Peyer's patch (tissue), 4 donors: Measurements from ENCODE around the gene ITGAE. TPM values are rescaled to one million over a fixed set of nuclear protein-coding genes. Genes with fewer than 3 reads are reported as not detected.

ENCODE experiments used
- DNase-seq, 3 donors: peaks; one replicate each; pipeline ENCODE4 v3.0.0-alpha.2; 2017 to 2019
- H3K27ac ChIP-seq, 4 donors: fragments of 200-600 bp; sonication (generic); one replicate each; pipeline ENCODE4 v1.5.1; 2016 to 2019
- H3K27me3 ChIP-seq, 2 donors: fragments of 200-600 bp; sonication (generic); one replicate each; pipeline ENCODE4 v1.5.1; 2019
- H3K36me3 ChIP-seq, 3 donors: fragments of 200-600 bp; sonication (generic); one replicate each; pipeline ENCODE4 v1.5.1; 2016 to 2019
- H3K4me1 ChIP-seq, 4 donors: fragments of 200-600 bp; sonication (generic); one replicate each; pipeline ENCODE4 v1.5.1; 2016 to 2019
- H3K4me3 ChIP-seq, 4 donors: fragments of 200-600 bp; sonication (generic); 1 replicate in 3 of 4; 2 replicates in 1 of 4; pipeline ENCODE4 v1.5.1; 2016 to 2019; ENCODE audit warnings: mild to moderate bottlenecking in 1 of 4
- H3K9me3 ChIP-seq, 4 donors: fragments of 200-600 bp; sonication (generic); one replicate each; pipeline ENCODE4 v1.5.1; 2016 to 2019; ENCODE audit warnings: mild to moderate bottlenecking in 1 of 4
- POLR2A ChIP-seq, 2 donors: fragments of 450-650 bp; IDR thresholded peaks; one replicate each; pipeline ENCODE4 v1.5.1; 2017; ENCODE audit warnings: antibody characterized with exemption in 2 of 2, mild to moderate bottlenecking in 2 of 2, moderate library complexity in 2 of 2
- total RNA-seq, 4 donors: library from RNA; depleted of rRNA; stranded (reverse); fragments of >200 nt; gene quantifications; one replicate each; pipeline ENCODE4 v1.1.0, GENCODE V29; 2016
- TF ChIP-seq, protein P1 (sequence below), 6 experiments: fragments of 450-650 bp in 4 of 6; fragments of 200-600 bp in 2 of 6; sonication (generic) in 1 of 6; IDR thresholded peaks; one replicate each; pipeline ENCODE4 v1.5.1; 2017 to 2019; ENCODE audit warnings: antibody characterized with exemption in 6 of 6, mild to moderate bottlenecking in 3 of 6, moderate library complexity in 1 of 6

ITGAE gene
- total RNA-seq, 4 donors from 2014 or later, result 14.9 to 41.8 (median 31.5) TPM

DNA sequence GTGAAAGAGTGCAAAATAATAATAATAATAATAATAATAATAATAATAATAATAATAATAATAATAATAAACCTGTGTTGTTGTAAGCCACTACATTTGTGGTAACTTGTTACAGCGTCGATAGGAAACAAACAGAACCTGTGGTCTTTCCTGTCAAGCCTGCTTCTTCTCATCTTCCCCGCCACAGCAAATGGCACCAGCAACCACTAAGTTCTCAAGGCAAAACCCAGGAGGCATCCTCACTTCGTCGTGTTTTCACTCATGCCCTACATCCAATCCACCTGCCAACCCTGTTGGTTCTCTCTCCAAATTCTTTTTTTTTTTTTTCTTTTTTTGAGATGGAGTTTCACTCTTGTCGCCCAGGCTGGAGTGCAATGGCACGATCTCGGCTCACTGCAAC is 34.2 kb downstream of the ITGAE start:
- Histone ChIP-seq H3K4me1 (peaks cover 0 to 7% (median 2%) of the 10 kb centered on the region in 4 donors), H3K36me3 (no peaks in the 10 kb centered on the region), H3K27ac (peak overlapping the region in 1 of 4 donors; percentile 67), H3K9me3 (no peaks in the 10 kb centered on the region), H3K4me3 (no peak overlapping the region), H3K27me3 (no peaks in the 10 kb centered on the region)
- no peak for DNase-seq
- no peak for TF ChIP-seq POLR2A (IDR thresholded peaks at IDR 0.05)
- TF ChIP-seq, protein P1, sequence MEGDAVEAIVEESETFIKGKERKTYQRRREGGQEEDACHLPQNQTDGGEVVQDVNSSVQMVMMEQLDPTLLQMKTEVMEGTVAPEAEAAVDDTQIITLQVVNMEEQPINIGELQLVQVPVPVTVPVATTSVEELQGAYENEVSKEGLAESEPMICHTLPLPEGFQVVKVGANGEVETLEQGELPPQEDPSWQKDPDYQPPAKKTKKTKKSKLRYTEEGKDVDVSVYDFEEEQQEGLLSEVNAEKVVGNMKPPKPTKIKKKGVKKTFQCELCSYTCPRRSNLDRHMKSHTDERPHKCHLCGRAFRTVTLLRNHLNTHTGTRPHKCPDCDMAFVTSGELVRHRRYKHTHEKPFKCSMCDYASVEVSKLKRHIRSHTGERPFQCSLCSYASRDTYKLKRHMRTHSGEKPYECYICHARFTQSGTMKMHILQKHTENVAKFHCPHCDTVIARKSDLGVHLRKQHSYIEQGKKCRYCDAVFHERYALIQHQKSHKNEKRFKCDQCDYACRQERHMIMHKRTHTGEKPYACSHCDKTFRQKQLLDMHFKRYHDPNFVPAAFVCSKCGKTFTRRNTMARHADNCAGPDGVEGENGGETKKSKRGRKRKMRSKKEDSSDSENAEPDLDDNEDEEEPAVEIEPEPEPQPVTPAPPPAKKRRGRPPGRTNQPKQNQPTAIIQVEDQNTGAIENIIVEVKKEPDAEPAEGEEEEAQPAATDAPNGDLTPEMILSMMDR (IDR thresholded peaks at IDR 0.05), result no peak

DNA sequence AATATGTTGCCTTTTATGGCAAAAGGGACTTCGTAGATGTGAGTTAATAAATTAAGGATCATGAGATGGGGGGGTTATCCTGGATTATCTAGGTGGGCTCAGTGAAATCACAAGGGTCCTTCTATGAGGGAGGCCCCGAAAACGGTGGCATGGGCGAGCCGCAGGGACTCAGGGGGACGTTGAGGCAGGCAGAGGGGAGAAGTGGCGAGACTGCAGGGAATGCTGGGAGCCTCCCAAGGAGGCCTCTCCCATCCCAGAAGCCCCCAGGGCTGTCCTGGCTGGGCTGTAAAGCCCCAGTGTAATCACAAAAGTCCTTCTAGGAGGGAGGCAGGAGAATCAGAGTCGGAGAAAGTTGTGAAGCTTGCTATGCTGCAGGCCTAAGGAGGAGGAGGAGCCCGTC is 35.0 kb downstream of the ITGAE start:
- no peaks in the 10 kb centered on the region for H3K36me3 ChIP-seq
- H3K9me3 ChIP-seq, result no peaks in the 10 kb centered on the region
- no peak overlapping the region for H3K4me3 ChIP-seq
- no peak for DNase-seq
- H3K27ac ChIP-seq, result peak overlapping the region; percentile 47 to 67 (median 62)
- no peaks in the 10 kb centered on the region for H3K27me3 ChIP-seq
- TF ChIP-seq POLR2A (IDR thresholded peaks at IDR 0.05), result no peak
- TF ChIP-seq, protein P1 (IDR thresholded peaks at IDR 0.05), result no peak
- peaks cover 0 to 7% (median 2%) of the 10 kb centered on the region in 4 donors for H3K4me1 ChIP-seq

DNA sequence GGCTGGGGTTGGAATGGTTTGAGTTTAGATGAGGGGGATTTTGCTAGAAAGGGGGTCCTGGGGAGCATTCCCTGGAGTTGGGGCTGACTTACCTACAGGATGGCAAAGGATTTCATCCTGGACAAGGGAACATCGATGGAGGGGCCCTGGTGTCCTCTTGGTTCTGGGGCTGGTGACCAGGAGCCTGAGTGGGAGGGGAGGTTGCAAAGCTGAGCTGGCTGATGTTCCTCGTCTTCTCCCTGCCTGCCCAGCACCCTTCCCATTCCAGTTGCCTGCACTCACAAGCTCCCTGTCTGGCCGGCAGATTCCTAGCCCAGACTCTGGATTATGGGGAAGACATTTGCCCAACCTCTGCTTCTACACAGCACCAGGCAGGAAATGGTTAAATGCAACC is 37.2 kb downstream of the ITGAE start:
- Histone ChIP-seq H3K4me3 (peak overlapping the region in 2 of 4 donors; percentile 4 to 14), H3K9me3 (no peaks in the 10 kb centered on the region), H3K4me1 (peaks cover 0 to 4% (median 0%) of the 10 kb centered on the region in 4 donors), H3K27me3 (no peaks in the 10 kb centered on the region), H3K27ac (peak overlapping the region; percentile 49 to 77 (median 56)), H3K36me3 (no peaks in the 10 kb centered on the region)
- no peak for DNase-seq
- TF ChIP-seq, protein P1 (IDR thresholded peaks at IDR 0.05), result no peak
- no peak for TF ChIP-seq POLR2A (IDR thresholded peaks at IDR 0.05)

DNA sequence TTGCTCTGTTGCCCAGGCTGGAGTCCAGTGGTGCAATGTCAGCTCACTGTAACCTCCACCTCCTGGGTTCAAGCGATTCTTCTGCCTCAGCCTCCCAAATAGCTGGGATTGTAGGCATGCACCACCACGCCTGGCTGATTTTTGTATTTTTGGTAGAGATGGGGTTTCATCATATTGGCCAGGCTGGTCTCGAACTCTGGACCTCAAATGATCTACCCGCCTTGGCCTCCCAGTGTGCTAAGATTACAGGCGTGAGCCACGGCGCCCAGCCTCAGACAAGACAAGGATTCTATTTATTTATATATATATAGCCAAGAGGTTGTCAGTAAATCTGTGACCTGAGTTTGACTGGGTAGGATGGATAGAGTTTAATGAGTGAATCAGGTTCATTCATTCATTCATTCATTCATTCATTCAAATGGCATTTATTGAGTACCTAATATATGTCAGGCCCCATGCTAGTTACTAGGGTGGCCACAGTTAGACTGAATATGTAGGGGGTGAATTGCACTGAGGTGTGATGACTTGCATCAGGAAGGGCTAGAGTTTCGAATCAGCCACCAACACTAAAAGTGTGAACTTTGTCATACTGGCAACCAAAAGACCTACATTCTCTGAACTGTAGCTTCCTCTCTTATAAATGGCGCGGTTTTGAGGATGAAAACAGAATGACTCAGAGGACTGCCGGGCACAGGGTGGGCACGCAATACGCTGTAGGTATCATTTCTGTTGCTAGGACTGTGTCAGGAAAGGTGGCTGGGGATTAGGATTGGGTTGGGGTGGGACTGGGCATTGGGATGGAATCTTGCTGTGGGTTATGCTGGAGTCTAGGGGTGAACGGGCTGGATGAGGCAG is 37.8 kb downstream of the ITGAE start:
- no peaks in the 10 kb centered on the region for H3K9me3 ChIP-seq
- peaks cover 0 to 4% (median 0%) of the 10 kb centered on the region in 4 donors for H3K4me1 ChIP-seq
- no peak for DNase-seq
- TF ChIP-seq, protein P1 (IDR thresholded peaks at IDR 0.05), result no peak
- TF ChIP-seq POLR2A (IDR thresholded peaks at IDR 0.05), result no peak
- H3K27ac ChIP-seq, result peak overlapping the region; percentile 49 to 77 (median 56)
- H3K27me3 ChIP-seq, result no peaks in the 10 kb centered on the region
- no peaks in the 10 kb centered on the region for H3K36me3 ChIP-seq
- peak overlapping the region in 2 of 4 donors; percentile 4 to 14 for H3K4me3 ChIP-seq

DNA sequence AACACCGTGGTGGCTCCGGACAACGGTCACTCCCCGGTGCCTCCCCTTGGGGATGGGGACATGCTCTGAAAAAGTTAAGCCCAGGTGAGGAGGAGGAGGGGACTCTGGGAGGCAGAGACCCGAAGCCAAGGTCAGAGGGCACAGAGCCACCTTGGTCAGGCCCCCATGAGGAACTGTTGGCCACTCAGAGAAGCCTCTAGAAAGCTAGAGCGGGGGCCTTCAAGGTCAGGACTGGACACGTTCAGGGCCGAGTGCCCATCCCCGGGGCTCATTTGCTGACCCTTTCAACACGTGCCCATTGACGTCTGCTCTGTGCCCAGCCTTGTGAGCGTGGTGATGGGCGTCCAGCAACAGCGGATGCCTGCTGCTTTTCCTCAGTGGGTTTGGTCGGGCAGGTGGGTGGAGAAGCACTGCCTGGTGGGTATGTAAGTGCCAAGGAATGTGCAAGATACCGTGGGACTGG is 39.0 kb downstream of the ITGAE start:
- H3K36me3 ChIP-seq, result no peaks in the 10 kb centered on the region
- no peak for TF ChIP-seq POLR2A (IDR thresholded peaks at IDR 0.05)
- TF ChIP-seq, protein P1 (IDR thresholded peaks at IDR 0.05), result no peak
- H3K27me3 ChIP-seq, result no peaks in the 10 kb centered on the region
- H3K4me3 ChIP-seq, result no peak overlapping the region
- DNase-seq, result no peak
- H3K27ac ChIP-seq, result no peak overlapping the region
- H3K4me1 ChIP-seq, result peaks cover 0 to 4% (median 0%) of the 10 kb centered on the region in 4 donors
- H3K9me3 ChIP-seq, result no peaks in the 10 kb centered on the region
